Fibroblast of lung (primary cell): ENCODE measurements around the gene VMAC.

ENCODE experiments used
- CTCF ChIP-seq, 2 donors: IDR thresholded peaks in 1 of 2; conservative IDR thresholded peaks in 1 of 2; 1 replicate in 1 of 2; 2 replicates in 1 of 2; pipeline ENCODE4 v1.5.1; 2011 to 2012; ENCODE audit warnings: low read length in 2 of 2, control low read depth in 1 of 2, inconsistent platforms in 1 of 2, low read depth in 1 of 2, mild to moderate bottlenecking in 1 of 2
- EZH2 ChIP-seq: IDR thresholded peaks from 2 replicates; pipeline ENCODE4 v1.5.1; 2012; ENCODE audit warnings: low read length, control low read depth, mild to moderate bottlenecking; ENCODE audit errors: missing control alignments

DNA sequence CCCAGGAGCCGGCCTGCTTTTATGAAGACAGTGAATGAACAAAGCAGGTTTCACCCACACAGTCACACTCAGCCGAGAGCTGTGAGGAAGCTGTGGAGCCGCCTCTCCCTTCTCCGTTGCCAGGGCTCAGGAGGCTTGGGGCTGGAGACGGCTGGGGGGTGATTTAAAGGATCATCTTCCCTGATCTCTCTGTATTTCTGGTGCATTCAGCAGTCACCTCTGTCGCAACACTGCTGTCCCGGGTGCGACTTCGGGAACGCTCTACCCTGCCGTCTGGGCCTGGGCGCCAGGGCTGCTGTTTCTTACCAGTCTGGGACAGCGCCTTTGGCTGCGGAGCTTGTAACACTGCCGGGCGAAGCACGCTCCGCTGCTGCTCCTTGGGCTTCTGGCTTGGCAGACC, 27.5 kb downstream of the VMAC start:
- TF ChIP-seq CTCF (conservative IDR thresholded peaks at IDR 0.05 in 1 of 2, IDR thresholded peaks at IDR 0.05 in 1 of 2; ENCODE audit: low read depth in 1 of 2, low read length in 2 of 2): no peak
- no peak for TF ChIP-seq EZH2
